Measurements from ENCODE around the gene RARB. TPM values are rescaled to one million over a fixed set of nuclear protein-coding genes. Genes with fewer than 3 reads are reported as not detected.

RARB gene
- total and polyA plus RNA-seq, 2 donors (not counting 3 experiments of a cell fraction or from before 2014, with no cell fraction given), result 15.3 to 23.4 TPM

DNA sequence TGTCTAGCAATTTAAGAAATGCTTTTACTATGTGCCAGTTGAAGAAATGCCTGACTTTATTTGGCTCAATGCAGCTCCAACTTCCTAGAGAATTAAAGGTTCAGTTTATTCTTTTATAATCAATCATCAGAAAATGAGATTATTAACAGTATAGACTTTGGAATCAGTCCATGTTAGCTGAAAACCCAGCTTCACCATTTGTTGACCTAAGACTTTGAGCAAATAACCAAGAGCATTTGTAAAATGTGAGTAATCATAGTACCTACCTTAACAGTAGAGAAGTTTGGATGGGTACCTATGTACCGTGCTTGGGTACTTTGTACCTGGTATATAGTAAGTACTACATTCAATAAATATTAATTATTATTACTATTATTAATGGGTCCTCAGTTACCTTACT is 105.9 kb downstream of the RARB start:
- Histone ChIP-seq H3K27ac (ENCODE audit: insufficient read depth, low read depth, low read length) (no peak overlapping the region), H3K9me1 (replicated peaks; ENCODE audit: control insufficient read depth, extremely low read depth, insufficient read depth, low read length) (no peaks in the 10 kb centered on the region), H3K27me3 (ENCODE audit: control insufficient read depth in 2 of 2, insufficient read depth in 2 of 2, low read length in 2 of 2) (no peaks in the 10 kb centered on the region), H3K4me3 (replicated peaks in 1 of 3; ENCODE audit: insufficient read depth in 1 of 3, low read depth in 1 of 3, low read length in 3 of 3) (no peak overlapping the region), H4K20me1 (replicated peaks; ENCODE audit: control insufficient read depth, extremely low read depth, insufficient read depth, low read length) (peaks cover 3% of the 10 kb centered on the region), H3K9me3 (replicated peaks; ENCODE audit: control insufficient read depth, insufficient read depth, low read length) (no peaks in the 10 kb centered on the region), H3K79me2 (ENCODE audit: control insufficient read depth, insufficient read depth, low read length) (no peaks in the 10 kb centered on the region), H3K9ac (replicated peaks; ENCODE audit: extremely low read depth, insufficient read depth, low read length) (no peak overlapping the region), H2AFZ (ENCODE audit: low read depth, low read length) (no peak overlapping the region), H3K4me1 (ENCODE audit: control insufficient read depth, extremely low read depth, insufficient read depth, low read length) (peaks cover 5% of the 10 kb centered on the region), H3K4me2 (ENCODE audit: insufficient read depth, low read length) (no peak overlapping the region), H3K36me3 (ENCODE audit: control insufficient read depth in 2 of 2, extremely low read depth in 1 of 2, insufficient read depth in 2 of 2, low read length in 2 of 2) (no peaks in the 10 kb centered on the region)
- POLR2A ChIA-PET, result no interaction called here
- TF ChIP-seq GATA2 (IDR thresholded peaks at IDR 0.05; ENCODE audit: insufficient read depth, insufficient read length, low read depth, low read length) (no peak), POLR2AphosphoS5 (IDR thresholded peaks at IDR 0.05; ENCODE audit: insufficient read depth, low read depth, low read length) (no peak), POLR2A (IDR thresholded peaks at IDR 0.05; ENCODE audit: low read depth, low read length) (no peak), MYC (IDR thresholded peaks at IDR 0.05; ENCODE audit: low read depth, low read length) (no peak), FOS (IDR thresholded peaks at IDR 0.05; ENCODE audit: borderline replicate concordance, insufficient read depth, low read length) (no peak), EZH2 (IDR thresholded peaks at IDR 0.05; ENCODE audit: borderline replicate concordance, low read depth, low read length, severe bottlenecking) (no peak), JUN (IDR thresholded peaks at IDR 0.05; ENCODE audit: borderline replicate concordance, insufficient read depth, insufficient read length, low read depth) (no peak)
- TF ChIP-seq, protein P1, sequence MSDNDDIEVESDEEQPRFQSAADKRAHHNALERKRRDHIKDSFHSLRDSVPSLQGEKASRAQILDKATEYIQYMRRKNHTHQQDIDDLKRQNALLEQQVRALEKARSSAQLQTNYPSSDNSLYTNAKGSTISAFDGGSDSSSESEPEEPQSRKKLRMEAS (IDR thresholded peaks at IDR 0.05; ENCODE audit: insufficient read depth, insufficient read length), result no peak
- TF ChIP-seq, protein P2, sequence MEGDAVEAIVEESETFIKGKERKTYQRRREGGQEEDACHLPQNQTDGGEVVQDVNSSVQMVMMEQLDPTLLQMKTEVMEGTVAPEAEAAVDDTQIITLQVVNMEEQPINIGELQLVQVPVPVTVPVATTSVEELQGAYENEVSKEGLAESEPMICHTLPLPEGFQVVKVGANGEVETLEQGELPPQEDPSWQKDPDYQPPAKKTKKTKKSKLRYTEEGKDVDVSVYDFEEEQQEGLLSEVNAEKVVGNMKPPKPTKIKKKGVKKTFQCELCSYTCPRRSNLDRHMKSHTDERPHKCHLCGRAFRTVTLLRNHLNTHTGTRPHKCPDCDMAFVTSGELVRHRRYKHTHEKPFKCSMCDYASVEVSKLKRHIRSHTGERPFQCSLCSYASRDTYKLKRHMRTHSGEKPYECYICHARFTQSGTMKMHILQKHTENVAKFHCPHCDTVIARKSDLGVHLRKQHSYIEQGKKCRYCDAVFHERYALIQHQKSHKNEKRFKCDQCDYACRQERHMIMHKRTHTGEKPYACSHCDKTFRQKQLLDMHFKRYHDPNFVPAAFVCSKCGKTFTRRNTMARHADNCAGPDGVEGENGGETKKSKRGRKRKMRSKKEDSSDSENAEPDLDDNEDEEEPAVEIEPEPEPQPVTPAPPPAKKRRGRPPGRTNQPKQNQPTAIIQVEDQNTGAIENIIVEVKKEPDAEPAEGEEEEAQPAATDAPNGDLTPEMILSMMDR (IDR thresholded peaks at IDR 0.05; ENCODE audit: extremely low read depth in 1 of 2, insufficient read depth in 1 of 2, low read depth in 1 of 2, low read length in 2 of 2), result no peak
- no peak for FAIRE-seq
- no TSS peak for BruUV-seq (replicated peaks)
- intact Hi-C loops (cut with micrococcal nuclease), result no loop called here
- DNase-seq (ENCODE audit: low read depth, low spot score), result no peak
- dilution Hi-C loops (cut with MboI; ENCODE audit: extremely low pct_ligation_motif_present, low sequenced_read_pairs), result no loop called here
- CTCF ChIA-PET, result interaction anchor here (1.0 to 1.5 kb wide), 2 partner anchors 12 to 60 kb away, joined by 3 to 10 read pairs; no protein-coding TSS in a partner anchor
